Activated T-helper 1 cell treated with anti-CD3 and anti-CD28 coated beads, Interleukin-12 subunit alpha, Interleukin-12 subunit beta, Interleukin-2, Interleukin-4 antibody, amounts not matched to agents 30 ng/mL and 10 ng/mL and 1 ng/mL, durations not matched to agents 14 hours and 24 hours and 36 hours (primary cell): ENCODE results near the gene VCL. TPM values are rescaled to one million over a fixed set of nuclear protein-coding genes. Genes with fewer than 3 reads are reported as not detected.
A peak's percentile ranks its signal among the peaks of the same experiment; 100 is the strongest.
"Not testable (repeated sequence)": the region's sequence is repeated elsewhere in the genome, so short reads cannot be mapped to it uniquely, and the experiment has no call there.

Experiments used
- DNase-seq: peaks from one replicate; pipeline ENCODE4 v3.0.0; 2021; ENCODE audit warnings: low spot score
- H3K27ac Mint-ChIP-seq: one replicate; pipeline ENCODE4 v1.8.0; 2021; ENCODE audit warnings: mild to moderate bottlenecking, mixed read lengths
- H3K27me3 Mint-ChIP-seq: one replicate; pipeline ENCODE4 v1.8.0; 2022; ENCODE audit warnings: mild to moderate bottlenecking, moderate library complexity, mixed read lengths; ENCODE audit not compliant: insufficient read depth
- H3K36me3 Mint-ChIP-seq: one replicate; pipeline ENCODE4 v1.8.0; 2021; ENCODE audit warnings: low read depth, mixed read lengths
- H3K4me1 Mint-ChIP-seq: one replicate; pipeline ENCODE4 v1.8.0; 2021; ENCODE audit warnings: low read depth, mixed read lengths
- H3K4me3 Mint-ChIP-seq: one replicate; pipeline ENCODE4 v1.8.0; 2021; ENCODE audit warnings: mild to moderate bottlenecking, moderate library complexity, mixed read lengths
- H3K9me3 Mint-ChIP-seq: one replicate; pipeline ENCODE4 v1.8.0; 2021; ENCODE audit warnings: mixed read lengths
- intact Hi-C: fragments of 100-400 bp; cut with micrococcal nuclease; formaldehyde crosslinking; loops from one replicate; pipeline ENCODE4 v1.15.1; 2024
- total RNA-seq: library from RNA; stranded (reverse); gene quantifications from 2 replicates; pipeline ENCODE4 v1.2.3, GENCODE V29; 2022

The VCL gene
- total RNA-seq, 1 donor from 2014 or later = 26.0 TPM

DNA sequence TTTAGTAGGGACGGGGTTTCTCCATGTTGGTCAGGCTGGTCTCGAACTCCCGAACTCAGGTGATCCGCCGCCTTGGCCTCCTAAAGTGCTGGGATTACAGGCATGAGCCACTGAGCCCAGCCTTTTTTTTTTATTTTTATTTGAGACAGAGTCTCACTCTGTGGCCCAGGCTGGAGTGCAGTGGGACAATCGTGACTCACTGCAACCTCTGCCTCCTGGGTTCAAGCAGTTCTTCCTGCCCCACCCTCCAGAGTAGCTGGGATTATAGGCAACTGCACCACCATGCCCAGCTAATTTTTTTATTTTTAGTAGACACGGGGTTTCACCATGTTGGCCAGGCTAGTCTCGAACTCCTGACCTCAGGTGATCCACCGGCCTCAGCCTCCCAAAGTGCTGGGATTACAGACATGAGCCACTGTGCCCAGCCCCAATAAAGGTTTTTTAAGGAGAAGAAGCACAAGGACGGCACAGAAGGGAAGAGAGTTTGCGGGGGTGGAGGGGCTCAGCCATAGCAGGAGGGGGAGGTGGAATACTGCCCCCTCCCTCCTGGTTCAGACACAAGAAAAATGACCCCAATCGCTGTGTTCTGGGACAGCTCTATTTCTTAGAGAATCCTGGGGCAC lies 32.5 kb upstream of the VCL start:
- H3K27ac Mint-ChIP-seq, H3K9me3 Mint-ChIP-seq, H3K36me3 Mint-ChIP-seq, intact Hi-C loops, DNase-seq, H3K4me1 Mint-ChIP-seq, H3K4me3 Mint-ChIP-seq: not testable (repeated sequence)
- peaks cover 14% of the 10 kb centered on the region for H3K27me3 Mint-ChIP-seq

DNA sequence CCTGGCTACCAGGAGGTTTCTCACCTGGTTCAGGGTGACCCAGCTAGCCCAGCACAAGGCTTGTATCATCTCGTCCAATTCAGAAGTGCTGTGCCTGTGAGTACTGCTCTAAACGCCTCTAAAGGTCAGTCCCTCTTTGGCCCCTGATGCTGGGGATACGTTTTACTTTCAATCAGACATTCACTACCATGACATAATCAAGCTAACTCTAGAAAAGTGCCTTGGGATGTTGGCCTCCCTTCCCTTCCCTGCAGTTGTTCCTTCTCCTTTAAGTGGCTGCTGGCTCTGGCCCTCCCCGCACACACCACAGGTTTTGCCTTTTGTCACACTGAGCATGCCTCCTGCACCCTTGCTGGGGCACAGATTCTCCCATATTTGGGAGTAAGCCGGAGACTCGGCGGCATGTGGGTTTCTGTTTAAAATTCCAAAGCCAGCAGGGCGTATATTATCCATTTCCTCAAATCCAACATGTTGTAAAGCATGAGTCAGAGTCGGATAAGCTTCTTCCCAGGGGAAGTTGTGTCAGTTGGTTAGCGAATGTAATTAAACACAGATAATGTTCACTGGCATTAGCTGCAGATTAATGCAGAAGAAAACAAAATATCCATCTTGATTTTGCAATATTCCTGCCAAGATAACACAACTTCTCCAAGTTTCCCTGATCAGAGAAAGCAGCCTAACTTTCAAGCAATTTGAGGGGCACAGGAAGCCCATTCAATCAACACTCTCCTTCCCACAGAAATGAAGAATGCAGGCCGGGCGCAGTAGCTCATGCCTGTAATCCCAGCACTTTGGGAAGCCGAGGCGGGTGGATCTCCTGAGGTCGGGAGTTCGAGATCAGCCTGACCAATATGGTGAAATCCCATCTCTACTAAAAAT lies 31.8 kb upstream of the VCL start:
- no peak for DNase-seq
- Mint-ChIP-seq H3K9me3 (no peaks in the 10 kb centered on the region), H3K36me3 (no peaks in the 10 kb centered on the region), H3K4me3 (no peak overlapping the region), H3K27ac (no peak overlapping the region), H3K4me1 (no peaks in the 10 kb centered on the region), H3K27me3 (peaks cover 14% of the 10 kb centered on the region)
- intact Hi-C loops = no loop called here

DNA sequence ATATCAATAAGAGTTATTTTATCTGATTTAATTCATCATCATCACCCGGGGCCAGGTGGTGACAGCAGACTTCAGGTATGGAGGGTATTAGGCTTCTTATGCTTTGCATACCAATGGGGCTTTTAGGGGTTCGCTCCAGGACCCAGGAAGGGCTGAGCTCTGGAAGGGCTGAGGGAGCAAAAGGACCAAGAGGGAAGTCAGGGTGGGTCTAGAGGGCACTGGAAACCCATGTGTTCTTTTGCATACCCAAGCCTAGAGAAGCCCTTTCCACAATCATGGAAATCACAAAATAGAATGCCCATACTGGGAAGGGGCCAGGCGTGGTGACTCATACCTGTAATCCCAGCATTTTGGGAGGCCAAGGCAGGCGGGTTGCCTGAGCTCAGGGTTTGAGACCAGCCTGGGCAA lies 30.9 kb upstream of the VCL start:
- Mint-ChIP-seq H3K4me1 (no peaks in the 10 kb centered on the region), H3K9me3 (no peaks in the 10 kb centered on the region)
- intact Hi-C loops = no loop called here

DNA sequence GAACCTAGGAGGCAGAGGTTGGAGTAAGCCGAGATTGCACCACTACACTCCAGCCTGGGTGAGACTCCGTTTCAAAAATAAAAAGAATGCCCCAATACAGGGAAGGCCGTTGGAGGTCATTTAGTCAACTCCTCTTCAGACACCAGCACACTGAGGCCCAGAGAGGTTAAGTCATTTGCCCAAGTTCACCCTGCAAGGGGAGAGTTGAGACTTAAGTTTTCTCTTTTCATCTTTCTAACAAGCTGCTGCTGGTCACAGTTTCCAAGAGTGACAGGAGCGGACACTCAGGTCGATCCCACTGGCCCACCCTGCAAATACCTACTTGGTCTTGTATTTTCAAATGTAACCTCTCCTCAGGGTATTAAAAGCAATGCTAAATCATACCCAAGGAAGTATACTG lies 30.4 kb upstream of the VCL start:
- H3K27me3 Mint-ChIP-seq = peaks cover 17% of the 10 kb centered on the region
- no peak overlapping the region for H3K4me3 Mint-ChIP-seq
- no peak overlapping the region for H3K27ac Mint-ChIP-seq
- H3K36me3 Mint-ChIP-seq = no peaks in the 10 kb centered on the region
- H3K4me1 Mint-ChIP-seq = no peaks in the 10 kb centered on the region
- no peak for DNase-seq
- no peaks in the 10 kb centered on the region for H3K9me3 Mint-ChIP-seq
- intact Hi-C loops = no loop called here

More for the DNA sequence above, 30.9 kb upstream of the VCL start:
- no peak for DNase-seq
- Mint-ChIP-seq H3K36me3 (no peaks in the 10 kb centered on the region), H3K27ac (no peak overlapping the region), H3K4me3 (no peak overlapping the region), H3K27me3 (peaks cover 17% of the 10 kb centered on the region)

DNA sequence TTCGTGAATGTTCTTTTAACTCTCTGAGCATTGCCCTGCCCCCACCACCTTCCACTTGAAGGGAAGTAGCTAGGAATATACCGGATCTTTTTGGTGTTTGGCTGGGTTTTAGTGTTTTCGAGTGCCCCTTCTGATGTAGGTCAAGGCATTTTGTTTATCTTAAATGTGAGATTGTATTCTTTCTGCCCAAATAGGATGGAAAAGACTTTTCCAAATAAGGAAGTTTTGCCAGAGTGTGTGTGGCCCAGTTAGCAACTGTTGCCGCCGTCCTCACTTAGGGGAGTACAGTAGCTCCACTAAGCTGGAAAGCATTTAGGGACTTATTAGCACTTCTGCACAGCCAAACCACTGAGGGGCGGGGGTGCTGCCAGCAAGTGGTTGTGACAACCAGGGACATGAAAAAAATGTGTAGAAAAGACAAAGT lies 29.8 kb upstream of the VCL start:
- intact Hi-C loops = no loop called here
- Mint-ChIP-seq H3K27me3 (peaks cover 17% of the 10 kb centered on the region), H3K27ac (no peak overlapping the region), H3K4me3 (no peak overlapping the region), H3K4me1 (no peaks in the 10 kb centered on the region), H3K36me3 (no peaks in the 10 kb centered on the region), H3K9me3 (no peaks in the 10 kb centered on the region)
- DNase-seq = no peak

DNA sequence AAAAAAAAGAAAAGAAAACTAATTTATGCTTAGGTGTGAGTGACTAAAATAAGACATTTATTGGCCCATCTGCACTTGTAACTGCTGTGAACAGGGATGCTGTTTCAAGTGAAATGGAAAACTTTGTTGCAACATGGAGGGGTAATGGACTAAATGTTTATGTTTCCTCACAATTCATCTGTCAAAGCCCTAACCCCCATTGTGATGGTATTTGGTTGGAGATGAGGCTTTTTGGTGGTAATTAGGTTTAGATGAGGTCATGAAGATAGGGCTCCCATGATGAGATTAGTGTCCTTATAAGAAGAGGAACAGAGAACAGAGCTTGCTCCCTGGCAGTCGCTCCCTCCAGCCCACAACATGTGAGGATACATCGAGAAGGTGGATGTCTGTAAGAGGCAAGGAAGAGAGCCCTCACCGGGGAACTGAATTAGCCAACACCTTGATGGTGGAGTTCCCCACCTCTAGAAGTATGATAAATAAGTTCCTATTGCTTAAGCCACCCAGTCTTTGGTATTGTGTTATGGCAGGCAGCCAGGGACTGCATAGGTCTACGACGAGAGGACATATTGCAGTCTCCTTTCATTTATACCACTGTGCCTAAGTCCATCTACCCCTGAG lies 28.6 kb upstream of the VCL start:
- Mint-ChIP-seq H3K4me1 (peaks cover 9% of the 10 kb centered on the region), H3K36me3 (no peaks in the 10 kb centered on the region), H3K27ac (no peak overlapping the region), H3K4me3 (no peak overlapping the region), H3K9me3 (no peaks in the 10 kb centered on the region), H3K27me3 (peaks cover 16% of the 10 kb centered on the region)
- DNase-seq = no peak
- intact Hi-C loops = no loop called here

DNA sequence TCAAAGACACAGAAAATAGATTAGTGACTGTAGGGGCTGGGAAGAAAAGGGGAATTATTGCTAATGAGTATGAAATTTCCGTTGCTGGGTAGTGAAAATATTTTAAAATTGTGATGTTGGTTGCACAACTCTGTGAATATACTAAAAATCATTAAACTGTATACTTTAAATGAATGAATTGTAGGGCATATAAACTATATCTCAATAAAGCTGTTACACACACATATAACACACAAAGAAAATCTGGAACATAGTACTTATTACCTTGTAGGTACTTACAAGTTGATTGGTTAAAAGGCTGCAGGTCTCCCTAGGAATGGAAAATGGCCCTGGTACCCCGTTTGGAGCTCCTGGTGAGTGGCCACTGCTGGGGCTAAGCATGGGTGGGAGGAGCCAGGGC lies 27.1 kb upstream of the VCL start:
- Mint-ChIP-seq H3K9me3 (peaks cover 9% of the 10 kb centered on the region), H3K36me3 (peaks cover 1% of the 10 kb centered on the region), H3K27me3 (peaks cover 13% of the 10 kb centered on the region), H3K27ac (no peak overlapping the region), H3K4me1 (peaks cover 14% of the 10 kb centered on the region), H3K4me3 (no peak overlapping the region)
- intact Hi-C loops = no loop called here
- no peak for DNase-seq

DNA sequence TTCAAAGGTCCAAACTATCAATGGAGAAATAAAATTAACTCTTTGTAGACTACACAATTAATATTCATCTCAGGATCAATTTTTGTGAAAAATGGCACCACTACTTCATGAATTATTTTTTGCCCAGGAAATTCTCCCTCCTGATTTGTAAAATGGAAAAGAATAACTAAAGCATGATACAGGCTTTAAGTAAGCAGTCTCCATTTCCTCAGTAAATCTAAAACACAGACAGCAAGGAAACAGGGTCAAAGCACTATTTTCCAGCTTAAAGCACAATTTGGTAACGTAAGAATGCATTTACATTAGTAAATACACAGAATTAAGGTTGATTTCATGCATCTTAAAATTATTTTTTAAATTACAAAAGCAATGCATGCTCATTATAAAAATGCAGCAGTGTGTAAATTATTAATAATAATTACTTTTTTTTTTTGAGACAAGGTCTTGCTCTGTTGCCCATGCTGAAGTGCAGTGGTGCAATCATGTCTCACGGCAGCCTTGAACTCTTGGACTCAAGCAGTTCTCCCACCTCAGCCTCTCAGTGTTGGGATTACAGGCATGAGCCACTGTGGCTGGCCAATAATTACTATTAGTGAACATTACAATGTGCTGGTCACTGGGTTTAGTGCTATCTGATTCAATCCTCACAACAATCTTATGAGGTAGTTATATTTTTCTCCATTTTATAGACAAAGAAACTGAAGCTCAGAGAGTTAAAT lies 26.1 kb upstream of the VCL start:
- intact Hi-C loops = no loop called here
- Mint-ChIP-seq H3K27me3 (peaks cover 17% of the 10 kb centered on the region), H3K9me3 (peaks cover 10% of the 10 kb centered on the region), H3K36me3 (peaks cover 2% of the 10 kb centered on the region), H3K4me3 (no peak overlapping the region), H3K27ac (no peak overlapping the region), H3K4me1 (peaks cover 14% of the 10 kb centered on the region)
- no peak for DNase-seq

DNA sequence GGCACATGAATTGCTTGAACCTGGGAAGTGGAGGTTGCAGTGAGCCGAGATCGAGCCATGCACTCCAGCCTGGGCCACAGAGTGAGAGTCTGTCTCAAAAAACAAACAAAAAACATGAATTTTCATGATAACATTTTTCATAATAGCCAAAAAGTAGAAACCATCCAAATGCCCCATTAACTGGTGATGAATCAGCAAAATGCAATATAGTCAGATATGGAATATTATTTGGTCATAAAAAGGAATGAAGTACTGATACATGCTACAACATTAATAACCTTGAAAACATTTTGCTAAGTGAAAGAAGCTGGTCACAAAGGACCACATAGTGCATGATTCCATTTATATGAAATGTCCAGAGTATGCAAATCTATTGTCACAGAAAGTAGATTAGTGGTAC lies 24.5 kb upstream of the VCL start:
- intact Hi-C loops = no loop called here
- Mint-ChIP-seq H3K4me3 (no peak overlapping the region), H3K9me3 (peaks cover 10% of the 10 kb centered on the region), H3K36me3 (peaks cover 2% of the 10 kb centered on the region), H3K27me3 (peaks cover 20% of the 10 kb centered on the region), H3K4me1 (peaks cover 14% of the 10 kb centered on the region), H3K27ac (no peak overlapping the region)
- DNase-seq = no peak

DNA sequence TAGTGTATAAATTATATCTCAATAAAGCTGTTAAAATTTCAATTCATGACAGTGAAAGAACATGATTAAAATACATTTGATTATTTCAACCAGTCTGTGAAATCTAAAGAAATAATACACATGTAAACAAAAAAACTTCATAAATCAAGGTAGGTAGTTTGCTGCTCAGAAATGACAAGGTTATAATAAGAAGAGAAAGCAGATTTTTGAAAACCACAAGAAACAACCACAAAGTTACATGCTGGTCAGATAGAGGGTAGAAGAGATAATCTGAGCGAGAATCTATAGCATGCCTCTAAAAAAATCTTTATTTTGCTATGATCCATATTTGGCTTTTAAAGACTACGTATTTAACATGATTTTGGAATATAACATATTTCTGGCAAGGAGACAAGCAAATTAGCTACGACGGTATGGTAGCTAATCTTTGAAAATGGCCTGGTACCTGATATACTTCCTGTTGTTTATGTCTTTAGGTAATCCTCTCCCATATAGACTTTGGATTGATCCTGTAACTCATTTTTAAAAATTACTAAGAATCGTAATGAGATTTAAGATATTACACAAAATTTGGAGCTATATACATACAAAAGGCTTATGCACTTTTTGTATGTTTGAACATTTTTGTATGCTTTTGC lies 23.5 kb upstream of the VCL start:
- Mint-ChIP-seq H3K36me3 (peaks cover 2% of the 10 kb centered on the region), H3K27ac (no peak overlapping the region), H3K4me1 (peaks cover 14% of the 10 kb centered on the region), H3K4me3 (peak overlapping the region; percentile 6), H3K27me3 (peaks cover 19% of the 10 kb centered on the region), H3K9me3 (peaks cover 10% of the 10 kb centered on the region)
- intact Hi-C loops = loop anchor here (2.0 kb wide), 2 partner anchors 18 kb away; no protein-coding TSS in a partner anchor
- no peak for DNase-seq

DNA sequence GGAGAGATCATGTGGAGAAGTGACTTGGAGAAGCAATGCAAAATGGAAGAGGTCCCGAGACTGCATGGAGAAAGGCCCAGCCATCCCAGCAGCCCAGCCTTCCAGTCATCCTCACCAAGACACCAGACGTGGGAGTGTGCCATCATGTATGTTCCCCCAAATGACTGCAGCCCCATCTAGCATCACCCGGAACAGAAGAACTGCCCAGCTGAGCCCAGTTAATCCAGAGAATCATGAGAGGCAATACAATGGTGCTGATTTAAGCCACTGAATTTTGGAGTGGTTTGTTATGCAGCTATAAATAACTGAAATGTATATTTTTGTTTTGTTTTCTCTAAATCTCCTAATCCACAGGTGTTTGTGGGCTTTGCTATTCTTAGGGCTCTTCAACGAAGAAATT lies 22.5 kb upstream of the VCL start:
- peaks cover 2% of the 10 kb centered on the region for H3K36me3 Mint-ChIP-seq
- no peak for DNase-seq
- no peak overlapping the region for H3K27ac Mint-ChIP-seq
- peaks cover 14% of the 10 kb centered on the region for H3K4me1 Mint-ChIP-seq
- H3K27me3 Mint-ChIP-seq = peaks cover 26% of the 10 kb centered on the region
- H3K4me3 Mint-ChIP-seq = no peak overlapping the region
- intact Hi-C loops = loop anchor here (2.0 kb wide), 2 partner anchors 17 to 19 kb away; no protein-coding TSS in a partner anchor
- H3K9me3 Mint-ChIP-seq = peaks cover 10% of the 10 kb centered on the region

DNA sequence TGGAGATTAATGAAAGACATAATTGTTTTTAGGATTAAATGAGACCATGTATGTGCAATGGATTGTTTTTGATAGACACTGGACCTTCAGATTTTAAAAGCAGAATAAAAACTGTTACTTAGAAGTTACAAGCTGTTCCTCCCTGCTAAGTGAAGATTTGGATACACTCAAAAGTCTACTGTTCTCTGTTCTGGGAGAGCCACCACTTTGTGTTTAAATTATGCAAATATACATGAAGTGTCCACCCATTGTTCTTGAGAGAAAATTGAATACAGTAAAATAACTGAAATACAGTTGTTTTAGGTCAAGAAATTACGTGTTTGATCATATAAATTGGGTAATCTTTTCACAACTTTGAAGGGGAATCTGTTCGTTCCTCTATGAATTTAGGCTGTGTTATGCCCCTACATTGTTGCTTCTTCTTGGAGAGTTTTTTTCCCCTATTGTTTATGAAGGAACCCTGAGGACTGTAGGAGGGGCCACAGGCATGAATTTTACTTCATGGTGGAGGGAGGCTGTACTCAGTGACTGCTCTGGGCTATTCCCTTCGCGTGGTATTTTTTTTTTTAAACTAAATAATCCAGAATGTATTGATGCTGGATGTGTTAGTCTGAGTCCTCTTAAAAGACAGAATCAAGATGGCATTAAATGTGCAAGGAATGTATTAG lies 18.6 kb upstream of the VCL start:
- intact Hi-C loops = no loop called here
- Mint-ChIP-seq H3K9me3 (peaks cover 10% of the 10 kb centered on the region), H3K4me3 (no peak overlapping the region), H3K4me1 (peaks cover 6% of the 10 kb centered on the region), H3K27me3 (peaks cover 33% of the 10 kb centered on the region), H3K36me3 (peaks cover 2% of the 10 kb centered on the region), H3K27ac (no peak overlapping the region)
- no peak for DNase-seq
